ENCODE results near the gene ARHGEF33. TPM values are rescaled to one million over a fixed set of nuclear protein-coding genes. Genes with fewer than 3 reads are reported as not detected.
A peak's percentile ranks its signal among the peaks of the same experiment; 100 is the strongest.

The ARHGEF33 gene
- total and polyA plus RNA-seq, 2 experiments from 2014 or later, result 0.10 to 1.8 TPM

DNA sequence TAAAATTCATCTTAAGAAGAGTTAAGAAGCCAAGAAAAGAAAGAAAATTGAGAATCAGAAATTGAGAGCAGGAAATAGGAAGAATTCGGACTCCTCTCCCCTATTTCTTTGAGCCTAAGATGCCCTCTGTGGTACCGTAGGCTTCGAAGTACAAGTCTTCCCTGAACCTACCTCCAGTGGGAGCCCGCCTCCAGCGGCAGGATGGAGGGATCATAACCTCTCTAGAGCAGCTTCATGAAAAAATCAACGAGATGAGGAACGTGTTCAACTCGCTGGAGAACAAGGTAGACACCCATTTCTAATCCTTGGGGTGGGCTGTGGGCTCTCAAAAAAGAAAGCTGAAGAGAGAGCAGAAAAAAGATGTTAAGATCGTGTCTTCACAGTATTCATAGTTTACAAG, 36.3 kb downstream of the ARHGEF33 start:
- Histone ChIP-seq H2AFZ (peak overlapping the region; percentile 28; the same call in 1 of the 2 replicates), H3K4me3 (no peak overlapping the region), H3K36me3 (ENCODE audit: insufficient read depth) (no peaks in the 10 kb centered on the region), H3K4me1 (ENCODE audit: insufficient read depth) (no peaks in the 10 kb centered on the region), H4K20me1 (replicated peaks; ENCODE audit: insufficient read depth) (no peaks in the 10 kb centered on the region), H3K79me2 (replicated peaks; ENCODE audit: insufficient read depth) (no peaks in the 10 kb centered on the region), H3K27ac (ENCODE audit: low read depth) (no peak overlapping the region), H3K27me3 (ENCODE audit: insufficient read depth) (no peaks in the 10 kb centered on the region), H3F3A (replicated peaks; ENCODE audit: low read depth) (no peaks in the 10 kb centered on the region), H3K4me2 (no peak overlapping the region), H3K9me2 (ENCODE audit: insufficient read depth) (no peaks in the 10 kb centered on the region)
- Mint-ChIP-seq H3K9me3 (no peaks in the 10 kb centered on the region), H3K27ac (no peak overlapping the region), H3K36me3 (ENCODE audit: low read depth) (no peaks in the 10 kb centered on the region), H3K4me3 (no peak overlapping the region), H3K4me1 (peaks cover 5% of the 10 kb centered on the region; the same call in 1 of the 3 replicates), H3K27me3 (ENCODE audit: insufficient read depth, low read depth, poor library complexity) (peaks cover 4% of the 10 kb centered on the region)
- TF ChIP-seq, protein P1, sequence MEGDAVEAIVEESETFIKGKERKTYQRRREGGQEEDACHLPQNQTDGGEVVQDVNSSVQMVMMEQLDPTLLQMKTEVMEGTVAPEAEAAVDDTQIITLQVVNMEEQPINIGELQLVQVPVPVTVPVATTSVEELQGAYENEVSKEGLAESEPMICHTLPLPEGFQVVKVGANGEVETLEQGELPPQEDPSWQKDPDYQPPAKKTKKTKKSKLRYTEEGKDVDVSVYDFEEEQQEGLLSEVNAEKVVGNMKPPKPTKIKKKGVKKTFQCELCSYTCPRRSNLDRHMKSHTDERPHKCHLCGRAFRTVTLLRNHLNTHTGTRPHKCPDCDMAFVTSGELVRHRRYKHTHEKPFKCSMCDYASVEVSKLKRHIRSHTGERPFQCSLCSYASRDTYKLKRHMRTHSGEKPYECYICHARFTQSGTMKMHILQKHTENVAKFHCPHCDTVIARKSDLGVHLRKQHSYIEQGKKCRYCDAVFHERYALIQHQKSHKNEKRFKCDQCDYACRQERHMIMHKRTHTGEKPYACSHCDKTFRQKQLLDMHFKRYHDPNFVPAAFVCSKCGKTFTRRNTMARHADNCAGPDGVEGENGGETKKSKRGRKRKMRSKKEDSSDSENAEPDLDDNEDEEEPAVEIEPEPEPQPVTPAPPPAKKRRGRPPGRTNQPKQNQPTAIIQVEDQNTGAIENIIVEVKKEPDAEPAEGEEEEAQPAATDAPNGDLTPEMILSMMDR (conservative IDR thresholded peaks at IDR 0.05; ENCODE audit: low read depth in 2 of 2), result peak; percentile 54 to 62
- TF ChIP-seq JUNB (IDR thresholded peaks at IDR 0.05; ENCODE audit: unreplicated experiment), result no peak
- DNase-seq (ENCODE audit: low spot score), result peak; percentile 69
- peak; percentile 99 for ATAC-seq

DNA sequence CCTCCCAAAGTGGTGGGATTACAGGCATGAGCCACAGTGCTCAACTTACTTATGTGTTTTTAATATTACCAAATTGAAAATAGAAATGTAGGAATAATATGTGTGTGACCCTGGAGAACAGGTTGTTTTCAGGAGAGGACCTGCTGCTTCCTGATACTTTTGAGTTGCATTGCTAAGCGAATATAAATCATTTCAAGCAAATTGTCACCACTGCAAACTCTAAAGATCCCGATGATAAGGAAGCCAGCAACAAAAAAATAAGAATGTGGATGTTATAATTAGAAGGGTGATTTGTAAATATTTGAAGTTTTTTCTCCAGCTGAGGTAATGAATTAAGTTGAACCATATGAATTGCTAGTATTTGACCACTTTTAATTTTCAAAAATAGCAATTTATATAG, 40.9 kb downstream of the ARHGEF33 start:
- H3K27me3 Mint-ChIP-seq (ENCODE audit: insufficient read depth, low read depth, poor library complexity), result peaks cover 4% of the 10 kb centered on the region
- Histone ChIP-seq H3K4me2 (no peak overlapping the region), H3K4me3 (no peak overlapping the region), H3K36me3 (ENCODE audit: insufficient read depth) (no peaks in the 10 kb centered on the region), H4K20me1 (replicated peaks; ENCODE audit: insufficient read depth) (no peaks in the 10 kb centered on the region), H3K79me2 (replicated peaks; ENCODE audit: insufficient read depth) (no peaks in the 10 kb centered on the region), H3K4me1 (ENCODE audit: insufficient read depth) (no peaks in the 10 kb centered on the region), H3K9me2 (ENCODE audit: insufficient read depth) (no peaks in the 10 kb centered on the region), H3F3A (replicated peaks; ENCODE audit: low read depth) (no peaks in the 10 kb centered on the region), H3K27me3 (ENCODE audit: insufficient read depth) (no peaks in the 10 kb centered on the region), H2AFZ (no peak overlapping the region), H3K27ac (ENCODE audit: low read depth) (no peak overlapping the region)
- H3K4me3 Mint-ChIP-seq, result no peak overlapping the region
- peaks cover 2% of the 10 kb centered on the region; the same call in 2 of the 3 replicates for H3K4me1 Mint-ChIP-seq
- H3K36me3 Mint-ChIP-seq (ENCODE audit: low read depth), result no peaks in the 10 kb centered on the region
- DNase-seq (ENCODE audit: low spot score) (no peak), ATAC-seq (no peak)
- no peak overlapping the region for H3K27ac Mint-ChIP-seq
- H3K9me3 Mint-ChIP-seq, result no peaks in the 10 kb centered on the region
- no peak for TF ChIP-seq ZNF331 (CRISPR knock-in tag; IDR thresholded peaks at IDR 0.05; ENCODE audit: low read depth)
- TF ChIP-seq, protein P2, sequence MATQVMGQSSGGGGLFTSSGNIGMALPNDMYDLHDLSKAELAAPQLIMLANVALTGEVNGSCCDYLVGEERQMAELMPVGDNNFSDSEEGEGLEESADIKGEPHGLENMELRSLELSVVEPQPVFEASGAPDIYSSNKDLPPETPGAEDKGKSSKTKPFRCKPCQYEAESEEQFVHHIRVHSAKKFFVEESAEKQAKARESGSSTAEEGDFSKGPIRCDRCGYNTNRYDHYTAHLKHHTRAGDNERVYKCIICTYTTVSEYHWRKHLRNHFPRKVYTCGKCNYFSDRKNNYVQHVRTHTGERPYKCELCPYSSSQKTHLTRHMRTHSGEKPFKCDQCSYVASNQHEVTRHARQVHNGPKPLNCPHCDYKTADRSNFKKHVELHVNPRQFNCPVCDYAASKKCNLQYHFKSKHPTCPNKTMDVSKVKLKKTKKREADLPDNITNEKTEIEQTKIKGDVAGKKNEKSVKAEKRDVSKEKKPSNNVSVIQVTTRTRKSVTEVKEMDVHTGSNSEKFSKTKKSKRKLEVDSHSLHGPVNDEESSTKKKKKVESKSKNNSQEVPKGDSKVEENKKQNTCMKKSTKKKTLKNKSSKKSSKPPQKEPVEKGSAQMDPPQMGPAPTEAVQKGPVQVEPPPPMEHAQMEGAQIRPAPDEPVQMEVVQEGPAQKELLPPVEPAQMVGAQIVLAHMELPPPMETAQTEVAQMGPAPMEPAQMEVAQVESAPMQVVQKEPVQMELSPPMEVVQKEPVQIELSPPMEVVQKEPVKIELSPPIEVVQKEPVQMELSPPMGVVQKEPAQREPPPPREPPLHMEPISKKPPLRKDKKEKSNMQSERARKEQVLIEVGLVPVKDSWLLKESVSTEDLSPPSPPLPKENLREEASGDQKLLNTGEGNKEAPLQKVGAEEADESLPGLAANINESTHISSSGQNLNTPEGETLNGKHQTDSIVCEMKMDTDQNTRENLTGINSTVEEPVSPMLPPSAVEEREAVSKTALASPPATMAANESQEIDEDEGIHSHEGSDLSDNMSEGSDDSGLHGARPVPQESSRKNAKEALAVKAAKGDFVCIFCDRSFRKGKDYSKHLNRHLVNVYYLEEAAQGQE (IDR thresholded peaks at IDR 0.05; ENCODE audit: unreplicated experiment), result no peak
- no peak for TF ChIP-seq EZH2 (IDR thresholded peaks at IDR 0.05; ENCODE audit: low read depth, unreplicated experiment)
- no peak for TF ChIP-seq ZNF114 (CRISPR knock-in tag; IDR thresholded peaks at IDR 0.05)
- no peak for TF ChIP-seq POLR2AphosphoS5 (IDR thresholded peaks at IDR 0.05; ENCODE audit: low read depth)
- TF ChIP-seq, protein P3, sequence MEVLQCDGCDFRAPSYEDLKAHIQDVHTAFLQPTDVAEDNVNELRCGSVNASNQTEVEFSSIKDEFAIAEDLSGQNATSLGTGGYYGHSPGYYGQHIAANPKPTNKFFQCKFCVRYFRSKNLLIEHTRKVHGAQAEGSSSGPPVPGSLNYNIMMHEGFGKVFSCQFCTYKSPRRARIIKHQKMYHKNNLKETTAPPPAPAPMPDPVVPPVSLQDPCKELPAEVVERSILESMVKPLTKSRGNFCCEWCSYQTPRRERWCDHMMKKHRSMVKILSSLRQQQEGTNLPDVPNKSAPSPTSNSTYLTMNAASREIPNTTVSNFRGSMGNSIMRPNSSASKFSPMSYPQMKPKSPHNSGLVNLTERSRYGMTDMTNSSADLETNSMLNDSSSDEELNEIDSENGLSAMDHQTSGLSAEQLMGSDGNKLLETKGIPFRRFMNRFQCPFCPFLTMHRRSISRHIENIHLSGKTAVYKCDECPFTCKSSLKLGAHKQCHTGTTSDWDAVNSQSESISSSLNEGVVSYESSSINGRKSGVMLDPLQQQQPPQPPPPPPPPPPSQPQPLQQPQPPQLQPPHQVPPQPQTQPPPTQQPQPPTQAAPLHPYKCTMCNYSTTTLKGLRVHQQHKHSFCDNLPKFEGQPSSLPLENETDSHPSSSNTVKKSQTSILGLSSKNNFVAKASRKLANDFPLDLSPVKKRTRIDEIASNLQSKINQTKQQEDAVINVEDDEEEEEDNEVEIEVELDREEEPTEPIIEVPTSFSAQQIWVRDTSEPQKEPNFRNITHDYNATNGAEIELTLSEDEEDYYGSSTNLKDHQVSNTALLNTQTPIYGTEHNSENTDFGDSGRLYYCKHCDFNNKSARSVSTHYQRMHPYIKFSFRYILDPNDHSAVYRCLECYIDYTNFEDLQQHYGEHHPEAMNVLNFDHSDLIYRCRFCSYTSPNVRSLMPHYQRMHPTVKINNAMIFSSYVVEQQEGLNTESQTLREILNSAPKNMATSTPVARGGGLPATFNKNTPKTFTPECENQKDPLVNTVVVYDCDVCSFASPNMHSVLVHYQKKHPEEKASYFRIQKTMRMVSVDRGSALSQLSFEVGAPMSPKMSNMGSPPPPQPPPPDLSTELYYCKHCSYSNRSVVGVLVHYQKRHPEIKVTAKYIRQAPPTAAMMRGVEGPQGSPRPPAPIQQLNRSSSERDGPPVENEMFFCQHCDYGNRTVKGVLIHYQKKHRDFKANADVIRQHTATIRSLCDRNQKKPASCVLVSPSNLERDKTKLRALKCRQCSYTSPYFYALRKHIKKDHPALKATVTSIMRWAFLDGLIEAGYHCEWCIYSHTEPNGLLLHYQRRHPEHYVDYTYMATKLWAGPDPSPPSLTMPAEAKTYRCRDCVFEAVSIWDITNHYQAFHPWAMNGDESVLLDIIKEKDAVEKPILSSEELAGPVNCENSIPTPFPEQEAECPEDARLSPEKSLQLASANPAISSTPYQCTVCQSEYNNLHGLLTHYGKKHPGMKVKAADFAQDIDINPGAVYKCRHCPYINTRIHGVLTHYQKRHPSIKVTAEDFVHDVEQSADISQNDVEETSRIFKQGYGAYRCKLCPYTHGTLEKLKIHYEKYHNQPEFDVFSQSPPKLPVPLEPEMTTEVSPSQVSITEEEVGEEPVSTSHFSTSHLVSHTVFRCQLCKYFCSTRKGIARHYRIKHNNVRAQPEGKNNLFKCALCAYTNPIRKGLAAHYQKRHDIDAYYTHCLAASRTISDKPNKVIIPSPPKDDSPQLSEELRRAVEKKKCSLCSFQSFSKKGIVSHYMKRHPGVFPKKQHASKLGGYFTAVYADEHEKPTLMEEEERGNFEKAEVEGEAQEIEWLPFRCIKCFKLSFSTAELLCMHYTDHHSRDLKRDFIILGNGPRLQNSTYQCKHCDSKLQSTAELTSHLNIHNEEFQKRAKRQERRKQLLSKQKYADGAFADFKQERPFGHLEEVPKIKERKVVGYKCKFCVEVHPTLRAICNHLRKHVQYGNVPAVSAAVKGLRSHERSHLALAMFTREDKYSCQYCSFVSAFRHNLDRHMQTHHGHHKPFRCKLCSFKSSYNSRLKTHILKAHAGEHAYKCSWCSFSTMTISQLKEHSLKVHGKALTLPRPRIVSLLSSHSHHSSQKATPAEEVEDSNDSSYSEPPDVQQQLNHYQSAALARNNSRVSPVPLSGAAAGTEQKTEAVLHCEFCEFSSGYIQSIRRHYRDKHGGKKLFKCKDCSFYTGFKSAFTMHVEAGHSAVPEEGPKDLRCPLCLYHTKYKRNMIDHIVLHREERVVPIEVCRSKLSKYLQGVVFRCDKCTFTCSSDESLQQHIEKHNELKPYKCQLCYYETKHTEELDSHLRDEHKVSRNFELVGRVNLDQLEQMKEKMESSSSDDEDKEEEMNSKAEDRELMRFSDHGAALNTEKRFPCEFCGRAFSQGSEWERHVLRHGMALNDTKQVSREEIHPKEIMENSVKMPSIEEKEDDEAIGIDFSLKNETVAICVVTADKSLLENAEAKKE (CRISPR knock-in tag; IDR thresholded peaks at IDR 0.05), result no peak
- no peak for TF ChIP-seq EZH2phosphoT487 (IDR thresholded peaks at IDR 0.05; ENCODE audit: unreplicated experiment)
- no peak for TF ChIP-seq JUNB (IDR thresholded peaks at IDR 0.05; ENCODE audit: unreplicated experiment)
- TF ChIP-seq STAT1 (IDR thresholded peaks at IDR 0.05; ENCODE audit: unreplicated experiment), result no peak

Data from GM23338 (cell line).